Heart left ventricle (tissue), 16 donors: ENCODE results near the gene PDE11A. TPM values are rescaled to one million over a fixed set of nuclear protein-coding genes. Genes with fewer than 3 reads are reported as not detected.

ENCODE experiments used
- ATAC-seq, 4 donors: fragments of 200-7000 bp; cut with Tn5 transposase; one replicate each; pipeline ENCODE4 v1.9.1; 2020 to 2022; ENCODE audit warnings: moderate library complexity in 4 of 4, mild to moderate bottlenecking in 3 of 4, moderate number of reproducible peaks in 1 of 4
- DNase-seq, 5 donors: peaks; one replicate each; pipeline ENCODE4 v3.0.0-alpha.2; 2020
- H3K27ac ChIP-seq, 12 donors: fragments of 200-600 bp; sonication (generic) in 4 of 12; one replicate each; pipeline versions ENCODE4 v1.5.0 to v1.8.0; 2016 to 2022; ENCODE audit warnings: mild to moderate bottlenecking in 2 of 12
- H3K27me3 ChIP-seq, 9 donors: fragments of 200-600 bp; sonication (generic) in 2 of 9; one replicate each; pipeline versions ENCODE4 v1.5.1 to v1.8.0; 2016 to 2022; ENCODE audit warnings: mild to moderate bottlenecking in 3 of 9
- H3K36me3 ChIP-seq, 9 donors: fragments of 200-600 bp; sonication (generic) in 2 of 9; one replicate each; pipeline versions ENCODE4 v1.5.0 to v1.8.0; 2018 to 2022; ENCODE audit warnings: mild to moderate bottlenecking in 2 of 9
- H3K4me1 ChIP-seq, 12 donors: fragments of 200-600 bp; sonication (generic) in 4 of 12; one replicate each; pipeline versions ENCODE4 v1.5.0 to v1.8.0; 2016 to 2022; ENCODE audit warnings: mild to moderate bottlenecking in 3 of 12
- H3K4me3 ChIP-seq, 12 donors: fragments of 200-600 bp; sonication (generic) in 4 of 12; one replicate each; pipeline versions ENCODE4 v1.5.0 to v1.8.0; 2017 to 2022; ENCODE audit warnings: mild to moderate bottlenecking in 9 of 12, moderate library complexity in 4 of 12
- H3K9me3 ChIP-seq, 12 donors: fragments of 200-600 bp; sonication (generic) in 4 of 12; one replicate each; pipeline versions ENCODE4 v1.5.0 to v1.8.0; 2016 to 2022; ENCODE audit warnings: mild to moderate bottlenecking in 1 of 12
- CTCF ChIP-seq, 12 donors: fragments of 200-600 bp; sonication (generic) in 4 of 12; IDR thresholded peaks; one replicate each; pipeline versions ENCODE4 v1.5.0 to v1.8.0; 2018 to 2022; ENCODE audit warnings: antibody characterized with exemption in 12 of 12, mild to moderate bottlenecking in 5 of 12
- POLR2A ChIP-seq, 2 donors: fragments of 450-650 bp; IDR thresholded peaks; one replicate each; pipeline ENCODE4 v1.6.1; 2017; ENCODE audit warnings: antibody characterized with exemption in 2 of 2, mild to moderate bottlenecking in 2 of 2, moderate library complexity in 2 of 2
- WGBS, 4 donors: extraction: QIAGEN DNeasy Blood & Tissue Kit in 2 of 4; methylation state at CpG; one replicate each; pipeline versions ENCODE4 v1.1.5 to v1.1.7; 2013 to 2018; 5-methylcytosine and 5-hydroxymethylcytosine counted together
- intact Hi-C, 10 donors: fragments of 100-400 bp; cut with DNase I; formaldehyde crosslinking; loops; one replicate each; pipeline versions ENCODE4 v1.11.1 to v1.14.2; 2022
- polyA plus RNA-seq, 2 donors: library from polyadenylated mRNA; stranded (reverse); fragments of 200-250 nt; gene quantifications; one replicate each; pipeline ENCODE4 v1.2.3, GENCODE V29; 2013
- total RNA-seq, 9 donors: library from RNA; depleted of rRNA in 2 of 9; stranded (reverse); fragments of >200 nt in 2 of 9; fragmentation: NEBNext Ultra II Directional in 3 of 9; extraction: Animal tissue kit (Norgen Biotek cat#: 25700) in 3 of 9; gene quantifications; one replicate each; pipeline versions ENCODE4 v1.1.0 to v1.2.4, GENCODE V29; 2016 to 2023
- donor health status: ischemic (EF 13 %, LVEDD 7.1; RV severe dilation, severe dysfunction).
- donor health status: healthy with polysubstance abuse.
- donor health status: DM: no; HTN: yes; CAD: no.
- donor health status: DM: no; HTN: no; CAD: no.
- donor health status: ischemic (EF 25% LVEDD 6.9; RV normal size, moderate dysfunction).
- donor health status: ischemic (EF 25% LVEDD 5.7; RV mildly dilated, moderate dysfunction).
- donor health status: healthy.
- donor health status: DM: yes; HTN: yes; CAD: no.
- donor health status: ischemic (EF 35%, LVEDD 5.7; RV mildly dilated, moderate dysfunction).
- donor health status: nonischemic (EF 11% LVEDD 7.7; RV severe dilation, severe dysfunction).
- donor health status: DM: yes; HTN: yes; CAD: no.
- donor health status: PGD.
- donor health status: ischemic (EF 29% LVEDD 5.4; RV normal size, mild dysfunction).
- donor health status: nonischemic (EF 23%, LVEDD 6.1; RV moderate dilation, normal function).

The PDE11A gene
- total and polyA plus RNA-seq, 11 donors = 0.24 to 2.9 (median 0.88) TPM

DNA sequence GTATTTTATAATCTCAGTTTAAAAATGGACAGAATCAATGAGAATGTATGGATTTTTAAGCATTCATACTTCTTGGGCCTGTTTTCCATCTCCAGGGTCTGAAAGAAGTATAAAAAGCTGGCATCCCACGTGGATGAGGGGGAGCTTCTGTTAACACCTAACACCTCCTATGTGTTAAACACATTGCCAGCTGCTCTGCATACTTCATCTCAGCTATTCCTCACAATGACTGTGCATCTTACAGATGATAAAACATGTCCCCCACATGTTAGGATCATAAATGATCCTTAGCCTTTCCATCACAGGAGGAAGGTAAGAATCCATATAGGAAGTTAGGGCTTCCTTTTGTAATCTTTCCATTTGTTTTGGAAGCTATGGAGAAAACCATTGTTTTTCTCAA is 440.9 kb downstream of the PDE11A start:
- Histone ChIP-seq H3K36me3 (no peaks in the 10 kb centered on the region), H3K4me1 (peaks cover 0 to 14% (median 0%) of the 10 kb centered on the region in 12 donors), H3K27me3 (peaks cover 0 to 4% (median 0%) of the 10 kb centered on the region in 9 donors), H3K9me3 (no peaks in the 10 kb centered on the region), H3K27ac (no peak overlapping the region), H3K4me3 (no peak overlapping the region)
- intact Hi-C loops = no loop called here
- TF ChIP-seq CTCF (IDR thresholded peaks at IDR 0.05) (no peak), POLR2A (IDR thresholded peaks at IDR 0.05) (no peak)
- DNase-seq (no peak), ATAC-seq (no peak)
- 23 to 38% (median 29%) methylated on average over 1 of the region's 1 CpG for WGBS, 4 donors

- Histone ChIP-seq H3K27me3 (peaks cover 0 to 6% (median 0%) of the 10 kb centered on the region in 9 donors), H3K27ac (no peak overlapping the region), H3K4me3 (no peak overlapping the region), H3K36me3 (no peaks in the 10 kb centered on the region), H3K4me1 (peaks cover 0 to 16% (median 0%) of the 10 kb centered on the region in 12 donors), H3K9me3 (no peaks in the 10 kb centered on the region)
- ATAC-seq (no peak), DNase-seq (no peak)
- WGBS, 4 donors = 55 to 64% (median 61%) methylated on average over 4 of the region's 4 CpGs
- TF ChIP-seq CTCF (IDR thresholded peaks at IDR 0.05) (no peak), POLR2A (IDR thresholded peaks at IDR 0.05) (no peak)
- intact Hi-C loops = no loop called here
Observed at GRCh38 chr2:177629357-177630024, 443.1 kb downstream of the PDE11A start.

- no peak for TF ChIP-seq CTCF (IDR thresholded peaks at IDR 0.05)
- TF ChIP-seq POLR2A (IDR thresholded peaks at IDR 0.05) = no peak
- Histone ChIP-seq H3K4me1 (peaks cover 0 to 14% (median 1%) of the 10 kb centered on the region in 12 donors), H3K27me3 (peaks cover 0 to 6% (median 0%) of the 10 kb centered on the region in 9 donors), H3K9me3 (no peaks in the 10 kb centered on the region), H3K36me3 (no peaks in the 10 kb centered on the region), H3K27ac (no peak overlapping the region), H3K4me3 (no peak overlapping the region)
- 75 to 83% (median 76%) methylated on average over 5 of the region's 5 CpGs for WGBS, 4 donors
- intact Hi-C loops = no loop called here
- ATAC-seq (no peak), DNase-seq (no peak)
Observed at GRCh38 chr2:177628831-177629230, 443.7 kb downstream of the PDE11A start.

DNA sequence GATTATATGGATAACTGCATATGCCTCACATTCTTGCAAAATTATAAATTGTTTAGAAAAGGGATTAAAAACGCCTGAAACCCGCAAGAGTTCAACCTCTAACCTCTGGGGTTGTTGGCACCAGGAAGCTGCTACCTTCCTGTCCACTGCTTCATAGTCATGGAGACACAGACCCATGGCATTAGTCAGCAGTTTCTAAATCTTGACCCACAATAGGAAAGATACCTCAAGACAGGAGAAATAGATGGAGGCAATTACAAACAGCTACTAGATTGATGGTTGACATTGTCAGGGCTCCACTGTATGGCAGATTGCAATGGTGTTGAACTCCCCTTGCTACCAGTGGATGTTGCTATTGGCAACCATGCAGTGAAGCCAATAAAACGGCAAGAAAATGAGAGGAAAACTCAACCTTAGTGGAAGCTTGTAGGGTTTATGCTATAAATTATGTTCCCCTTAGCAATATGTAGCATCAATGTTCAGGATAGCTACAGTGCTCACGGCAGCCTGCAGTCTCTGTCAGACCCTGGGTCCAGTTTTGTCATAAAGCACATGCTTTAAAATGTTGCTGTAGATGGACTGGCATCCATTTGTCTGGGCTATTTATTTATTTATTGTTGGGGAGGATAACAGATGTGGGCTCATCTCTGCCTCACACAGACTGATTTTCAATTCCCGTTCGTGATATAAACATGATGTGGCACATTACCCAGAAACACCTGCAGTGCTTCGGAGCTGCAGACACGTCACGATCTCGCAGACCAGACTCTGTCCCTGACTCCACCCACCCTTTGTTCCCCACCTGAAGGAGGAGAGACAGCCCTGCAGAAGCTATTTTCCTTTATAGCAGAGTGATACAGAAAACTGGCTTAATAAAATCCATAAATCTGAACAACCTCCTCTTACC is 446.6 kb downstream of the PDE11A start:
- TF ChIP-seq POLR2A (IDR thresholded peaks at IDR 0.05) (no peak), CTCF (IDR thresholded peaks at IDR 0.05) (no peak)
- H3K4me1 ChIP-seq = peaks cover 0 to 11% (median 1%) of the 10 kb centered on the region in 12 donors
- no peaks in the 10 kb centered on the region for H3K36me3 ChIP-seq
- H3K4me3 ChIP-seq = no peak overlapping the region
- no peak for DNase-seq
- intact Hi-C loops = no loop called here
- peaks cover 0 to 6% (median 0%) of the 10 kb centered on the region in 9 donors for H3K27me3 ChIP-seq
- 61 to 72% (median 67%) methylated on average over 10 of the region's 10 CpGs for WGBS, 4 donors
- no peak for ATAC-seq
- H3K9me3 ChIP-seq = no peaks in the 10 kb centered on the region
- no peak overlapping the region for H3K27ac ChIP-seq
